Left hindlimb (tissue), 1 donor: ENCODE data around the gene TBC1D16.

ENCODE experiments used
- DNase-seq: peaks from one replicate; pipeline ENCODE4 v3.0.0-alpha.2; 2018

TBC1D16 gene

DNA sequence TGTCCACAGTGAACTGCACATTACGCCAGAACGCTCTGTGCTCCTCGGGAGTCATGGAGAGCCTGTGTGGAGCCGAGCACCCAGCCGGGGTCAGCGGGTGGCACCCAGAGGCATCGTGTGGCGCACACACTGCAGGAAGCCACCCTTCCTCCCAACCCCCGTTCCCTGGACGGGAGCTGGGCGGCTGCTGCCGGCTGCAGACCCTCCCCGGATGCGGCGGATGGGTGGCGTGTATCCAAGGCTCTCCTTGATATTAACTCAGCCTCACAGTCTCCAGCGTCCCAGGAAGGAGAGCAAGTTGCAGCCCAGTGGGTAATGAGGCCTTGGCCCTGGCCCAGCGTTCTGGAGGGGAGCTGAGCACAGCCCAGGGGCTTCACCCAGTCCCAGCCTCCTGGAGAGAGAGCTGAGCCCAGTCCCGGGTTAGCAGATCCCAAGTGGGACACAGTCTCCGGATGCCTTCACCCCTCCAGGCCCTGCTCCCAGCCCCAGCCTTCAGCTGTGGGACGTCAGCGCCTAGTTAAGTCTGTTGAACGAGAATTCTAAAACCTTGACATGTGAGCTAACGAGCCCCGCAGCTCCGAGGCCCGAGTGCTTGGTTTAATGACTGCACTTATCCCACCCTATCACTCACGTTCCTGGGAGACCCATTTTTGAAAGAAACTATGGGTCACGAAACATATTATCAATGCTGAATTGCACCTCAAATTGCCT lies 86.6 kb downstream of the TBC1D16 start:
- DNase-seq: peak; percentile 33

DNA sequence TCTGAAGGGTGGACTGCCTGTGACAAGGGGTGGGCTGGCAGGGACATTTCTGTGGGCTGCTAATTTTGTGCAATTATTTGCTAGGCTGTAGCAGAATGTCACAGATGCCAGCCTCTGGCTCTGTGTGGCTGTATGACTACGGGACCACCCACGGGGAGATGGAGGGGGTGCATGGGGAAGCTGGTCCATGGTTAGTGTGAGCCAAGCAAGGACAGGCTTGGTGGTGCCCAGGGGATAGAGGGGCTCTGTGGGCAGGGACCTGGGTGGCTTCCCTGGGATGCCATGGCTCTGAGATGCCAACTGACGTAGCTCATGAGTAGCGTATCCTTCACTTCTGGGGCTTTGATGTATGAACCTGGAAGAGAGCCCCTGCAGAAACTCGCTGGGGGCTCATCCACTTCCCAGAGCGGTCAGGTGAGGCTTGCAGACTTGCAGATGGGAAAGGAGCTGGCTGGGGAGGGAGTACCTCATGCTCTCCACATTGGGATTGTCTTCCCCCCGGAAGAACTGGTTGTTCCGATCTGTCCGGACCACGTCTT lies 87.2 kb downstream of the TBC1D16 start:
- no peak for DNase-seq

DNA sequence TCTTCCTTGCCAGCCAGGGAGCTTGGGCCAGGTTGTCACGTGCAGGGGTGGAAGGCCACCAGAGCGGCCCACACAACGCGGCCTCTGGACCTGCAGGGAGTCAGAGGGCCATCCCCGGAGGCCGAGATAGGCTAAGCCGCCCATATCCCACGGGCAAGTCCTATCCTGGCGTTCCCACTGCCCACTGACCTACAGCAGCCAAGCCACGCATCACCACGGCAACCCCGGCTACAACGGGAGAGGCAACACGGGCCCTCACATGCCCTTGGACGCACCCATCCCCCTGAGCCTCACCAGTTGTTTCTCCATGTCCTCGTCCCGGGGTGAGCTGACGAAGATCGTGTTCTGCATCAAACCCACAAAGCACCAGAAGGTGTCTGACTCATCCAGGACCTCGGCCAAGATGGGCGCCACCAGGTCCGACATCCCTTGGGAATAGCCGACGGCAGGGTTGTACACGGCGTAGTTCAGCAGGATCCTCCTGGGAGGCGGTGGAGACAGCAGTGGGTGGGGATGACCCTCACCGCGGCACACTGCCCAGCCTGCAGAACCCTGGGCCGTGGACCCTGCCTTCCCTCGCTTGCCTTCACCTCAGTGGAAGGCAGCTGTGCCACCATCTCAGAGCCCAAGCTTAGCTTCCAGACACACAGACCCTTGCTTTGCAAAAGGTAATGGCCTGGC lies 88.2 kb downstream of the TBC1D16 start:
- no peak for DNase-seq

DNA sequence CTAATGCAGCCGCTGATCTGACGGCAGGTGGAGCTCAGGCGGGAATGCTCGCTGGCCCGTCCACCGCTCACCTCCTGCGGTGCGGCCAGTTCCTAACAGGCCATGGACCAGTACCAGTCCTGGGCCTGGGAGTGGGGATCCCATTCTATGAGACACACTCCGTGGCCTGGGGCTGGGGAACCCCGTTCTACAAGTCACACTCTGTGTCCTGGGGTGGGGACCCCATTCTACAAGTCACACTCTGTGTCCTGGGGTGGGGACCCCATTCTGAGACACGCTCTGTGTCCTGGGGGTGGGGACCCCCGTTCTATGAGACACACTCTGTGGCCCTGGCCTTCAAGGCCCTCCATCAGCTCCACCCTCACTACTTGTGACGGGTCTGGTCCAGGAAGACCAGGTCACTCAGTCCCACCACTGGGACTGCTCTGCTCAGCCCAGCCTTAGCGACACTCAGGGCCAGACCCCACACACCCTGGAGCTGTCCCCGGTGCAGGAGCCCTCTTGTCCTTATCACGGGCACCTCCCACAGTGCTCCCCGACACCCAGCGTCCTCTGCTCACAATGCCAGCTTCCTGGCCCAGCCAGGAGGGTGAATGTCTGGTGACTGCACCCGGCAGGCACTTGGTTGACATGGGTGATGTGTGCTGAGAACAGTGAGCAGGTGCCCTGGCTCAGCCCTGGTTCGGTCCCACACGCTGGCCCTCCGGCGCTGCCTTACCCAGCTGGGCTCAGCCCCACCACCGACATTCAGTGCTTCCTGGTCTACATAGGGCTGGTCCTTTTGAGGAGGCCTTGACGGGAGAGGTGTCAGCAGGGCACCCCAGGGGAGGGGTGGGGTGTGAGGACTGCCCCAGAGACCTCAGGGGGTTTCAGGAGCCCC lies 89.1 kb downstream of the TBC1D16 start:
- no peak for DNase-seq

DNA sequence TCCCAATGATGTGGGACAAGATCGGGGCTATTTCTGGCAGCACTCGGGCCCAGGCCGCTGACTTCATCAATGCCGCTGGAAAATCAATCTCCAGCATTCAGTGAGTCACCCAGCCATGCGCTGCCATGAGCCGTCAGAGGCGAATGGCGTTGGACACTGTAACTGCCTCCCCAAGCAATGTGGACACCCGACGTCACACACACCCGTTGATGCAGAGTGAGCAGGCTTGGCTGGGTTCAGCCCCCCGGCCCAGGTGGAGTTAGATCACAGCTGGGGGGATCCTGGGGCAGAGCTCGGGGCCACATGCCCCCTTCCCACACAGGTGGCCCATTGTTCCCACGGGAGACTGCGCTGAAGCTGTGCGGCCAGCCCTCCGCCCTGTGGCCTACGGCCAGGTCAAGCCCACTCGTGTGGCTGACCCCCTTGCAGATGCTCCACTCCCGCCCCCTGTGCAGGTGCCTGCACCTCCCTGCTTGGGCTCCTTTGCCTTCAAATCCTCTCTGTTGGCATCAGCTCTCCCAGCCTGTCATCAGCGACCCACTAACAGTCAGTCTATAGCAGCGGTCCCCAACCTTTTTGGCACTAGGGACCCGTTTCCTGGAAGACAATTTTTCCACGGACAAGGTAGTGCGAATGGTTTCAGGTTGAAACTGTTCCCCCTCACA lies 89.9 kb downstream of the TBC1D16 start:
- DNase-seq: peak; percentile 25

DNA sequence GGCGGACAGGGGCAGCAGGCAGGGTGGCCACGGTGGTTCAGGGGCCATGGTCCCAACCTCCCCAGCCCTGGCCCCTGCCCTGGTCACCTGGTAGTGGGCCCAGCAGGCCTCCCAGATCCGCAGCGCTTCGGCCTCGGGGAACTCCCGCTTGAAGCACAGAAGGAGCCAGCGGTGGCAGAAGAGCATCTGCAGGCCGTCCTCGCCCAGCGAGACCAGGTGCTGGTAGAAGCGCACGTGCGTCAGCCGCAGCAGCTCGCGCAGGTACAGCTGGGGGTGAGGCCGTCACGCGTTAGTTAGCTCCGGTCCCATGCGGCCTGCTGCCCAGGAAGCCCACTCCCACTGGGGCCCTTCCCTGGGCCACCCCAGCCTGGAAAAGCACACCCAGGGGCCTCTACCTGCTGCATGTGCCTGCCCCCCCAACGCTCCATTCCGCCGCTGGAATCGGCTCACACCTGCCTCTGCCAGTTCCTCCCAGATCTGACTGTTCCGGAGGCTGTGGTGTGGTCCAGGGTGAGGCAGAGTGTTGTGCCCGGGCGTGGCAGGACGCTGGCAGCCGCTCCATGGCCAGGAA lies 90.8 kb downstream of the TBC1D16 start:
- peak; percentile 24 for DNase-seq

DNA sequence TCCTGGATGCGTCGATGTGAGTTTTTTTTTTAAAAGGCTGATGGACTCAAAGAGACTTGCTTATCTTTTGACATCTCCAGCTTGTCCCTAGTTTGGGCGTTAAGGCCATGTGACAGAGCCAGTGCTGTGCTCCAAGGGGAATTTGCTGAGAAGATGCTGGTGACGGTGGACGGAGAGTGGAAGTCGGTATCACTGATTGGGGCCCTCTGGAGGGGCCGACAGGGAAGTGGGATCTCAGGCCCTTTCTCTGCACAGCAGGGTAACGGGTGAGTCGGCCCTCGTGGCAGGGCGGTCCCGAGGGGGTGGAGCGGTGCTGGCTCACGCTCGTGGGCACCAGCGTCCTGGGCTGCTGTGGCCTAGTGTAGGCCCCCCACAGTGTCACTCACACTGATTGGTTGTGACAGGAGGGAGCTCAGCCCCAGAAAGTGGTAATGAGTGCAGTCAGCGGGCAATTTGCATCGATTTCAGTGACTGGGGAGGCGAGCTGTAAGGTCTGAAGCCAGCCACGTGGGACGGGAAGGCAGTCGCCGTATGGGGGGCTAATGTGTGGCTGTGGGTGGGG lies 91.3 kb downstream of the TBC1D16 start:
- DNase-seq: no peak

DNA sequence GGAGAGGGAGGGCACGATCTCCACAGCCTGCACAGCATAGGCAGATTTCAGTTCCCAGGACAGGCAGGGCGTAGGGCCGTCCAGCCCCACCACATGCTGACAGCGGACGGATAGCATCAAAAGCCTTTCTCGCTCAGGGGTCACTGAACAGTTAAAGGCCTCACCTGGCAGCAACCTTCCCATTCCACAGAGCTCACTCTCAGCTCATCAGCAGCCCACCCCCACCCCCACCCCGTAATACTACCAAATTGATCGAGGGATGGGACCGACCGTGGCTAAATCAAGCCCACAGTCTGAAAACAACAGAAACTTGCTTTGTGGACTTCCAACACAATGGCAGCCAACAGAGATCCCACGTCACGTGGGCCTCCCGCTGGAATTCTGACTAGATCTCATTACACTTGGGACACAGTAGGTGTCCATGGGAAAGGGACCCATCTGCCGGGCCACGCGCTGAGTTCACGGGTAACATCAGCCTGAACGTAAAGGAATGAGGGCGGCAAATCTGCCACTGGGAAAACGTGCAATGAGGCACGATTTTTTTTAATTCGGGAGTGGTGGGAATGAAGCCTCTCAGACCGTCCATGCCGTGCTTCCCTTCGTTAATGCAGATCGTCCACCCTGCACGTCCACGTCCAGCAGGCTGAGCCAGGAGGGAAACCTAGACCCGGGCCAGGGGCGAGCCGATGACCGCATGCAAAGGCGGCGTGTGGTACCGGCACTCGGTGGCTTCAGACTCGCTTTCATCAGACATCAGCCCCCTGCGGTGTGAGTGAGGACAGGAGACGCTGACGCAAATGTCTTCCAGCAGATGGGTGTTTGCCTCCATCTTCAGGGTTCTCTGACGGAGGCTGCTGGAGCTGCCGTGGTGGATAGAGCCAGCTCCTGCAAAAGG lies 92.1 kb downstream of the TBC1D16 start:
- DNase-seq: no peak

DNA sequence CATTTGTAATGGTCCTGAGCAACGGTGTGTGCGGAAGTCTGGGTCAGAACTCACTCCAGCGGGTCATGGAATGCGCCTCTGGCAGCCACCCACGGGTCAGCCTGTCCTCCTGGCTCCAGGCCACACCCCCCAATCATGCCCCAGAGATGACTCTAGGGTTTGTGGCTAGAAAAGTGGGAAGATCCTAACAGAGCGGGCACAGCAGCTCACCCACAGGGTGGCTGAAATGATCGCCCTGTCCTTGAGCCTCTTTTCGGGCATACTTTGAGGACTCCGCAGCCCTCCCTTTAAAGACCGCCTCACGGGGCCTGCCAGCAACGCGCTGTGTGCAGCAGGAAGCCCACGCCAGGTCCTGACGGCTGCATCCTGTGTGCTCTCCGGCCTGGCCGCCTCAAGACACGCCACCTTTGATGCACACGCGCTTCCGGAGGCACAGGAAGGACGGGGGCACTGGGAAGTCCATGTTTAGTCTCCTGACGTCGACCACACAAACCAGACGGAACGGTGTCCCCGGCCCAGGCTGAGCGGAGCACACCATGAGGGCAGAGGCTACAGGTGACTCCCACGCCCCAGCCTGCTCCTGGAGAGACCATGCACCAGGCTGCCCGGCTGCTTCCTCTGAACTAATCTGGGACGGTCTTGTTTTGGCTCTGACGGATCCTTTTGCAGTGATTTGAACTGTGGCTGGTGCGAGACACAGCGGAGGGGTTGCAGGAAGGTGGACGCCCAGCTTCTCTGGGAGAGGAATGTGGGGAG lies 92.9 kb downstream of the TBC1D16 start:
- DNase-seq: peak; percentile 39

DNA sequence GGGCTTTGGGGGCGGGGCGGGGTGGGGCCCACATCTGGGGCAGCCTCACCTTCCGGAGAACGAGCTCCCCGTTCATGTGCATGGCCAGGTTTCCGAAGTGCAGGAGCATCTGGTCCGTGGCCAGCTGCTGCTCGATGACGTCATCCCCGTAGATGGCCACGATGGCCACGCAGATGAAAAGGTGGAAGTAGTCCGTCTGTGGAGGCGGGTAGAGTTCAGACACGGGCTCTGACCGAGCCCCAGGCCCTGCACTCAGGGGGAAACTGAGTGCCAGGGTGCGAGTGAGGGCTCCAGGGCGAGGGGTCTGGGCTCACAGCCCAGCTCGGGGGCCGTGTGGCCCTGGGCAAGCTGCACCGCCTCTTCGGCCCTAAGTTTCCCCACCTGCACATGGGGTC lies 93.7 kb downstream of the TBC1D16 start:
- DNase-seq: peak; percentile 29

DNA sequence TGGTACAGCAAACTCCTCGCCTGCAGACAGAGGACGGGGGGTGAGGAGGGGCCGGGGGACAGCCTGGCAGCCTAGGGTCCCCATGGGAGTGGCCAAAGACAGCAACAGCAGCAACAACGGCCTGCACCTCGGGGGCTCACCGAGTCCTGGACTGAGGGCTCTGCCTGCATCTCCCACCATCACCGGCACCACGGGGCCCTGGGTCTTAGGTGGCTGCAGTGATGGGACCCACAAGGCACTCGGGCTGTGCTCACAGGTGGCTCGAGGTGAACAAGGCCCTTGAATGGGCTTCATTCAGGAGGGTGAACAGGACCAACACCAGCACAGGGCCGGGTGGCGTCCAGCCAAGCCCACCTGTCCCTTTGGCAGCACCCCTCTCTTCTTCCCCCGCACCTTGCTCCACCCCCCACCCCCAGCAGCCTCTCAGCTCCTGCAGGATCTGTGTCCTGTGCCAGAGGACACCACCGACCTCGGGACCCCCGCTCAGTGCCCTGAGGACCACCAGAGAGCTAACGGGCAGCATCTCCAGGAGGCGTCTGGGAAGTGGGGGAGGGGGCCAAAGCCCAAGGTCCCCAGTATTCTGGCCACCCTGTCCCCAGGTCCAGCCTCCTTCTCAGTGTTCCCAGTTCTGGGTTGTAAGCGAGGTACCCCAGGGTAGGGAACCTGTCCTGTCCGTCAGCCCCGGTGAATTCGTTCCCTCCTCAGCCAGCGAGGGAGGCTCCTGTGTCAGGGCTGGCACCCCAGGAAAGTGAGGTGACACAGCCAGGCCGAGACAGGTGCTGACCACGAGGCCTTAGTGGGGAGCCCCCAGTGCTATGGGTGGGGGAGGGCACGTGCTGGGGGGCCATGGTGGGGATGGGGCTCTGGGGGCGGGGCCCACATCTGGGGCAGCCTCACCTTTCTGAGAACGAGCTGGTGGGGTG lies 94.3 kb downstream of the TBC1D16 start:
- peak; percentile 33 for DNase-seq

DNA sequence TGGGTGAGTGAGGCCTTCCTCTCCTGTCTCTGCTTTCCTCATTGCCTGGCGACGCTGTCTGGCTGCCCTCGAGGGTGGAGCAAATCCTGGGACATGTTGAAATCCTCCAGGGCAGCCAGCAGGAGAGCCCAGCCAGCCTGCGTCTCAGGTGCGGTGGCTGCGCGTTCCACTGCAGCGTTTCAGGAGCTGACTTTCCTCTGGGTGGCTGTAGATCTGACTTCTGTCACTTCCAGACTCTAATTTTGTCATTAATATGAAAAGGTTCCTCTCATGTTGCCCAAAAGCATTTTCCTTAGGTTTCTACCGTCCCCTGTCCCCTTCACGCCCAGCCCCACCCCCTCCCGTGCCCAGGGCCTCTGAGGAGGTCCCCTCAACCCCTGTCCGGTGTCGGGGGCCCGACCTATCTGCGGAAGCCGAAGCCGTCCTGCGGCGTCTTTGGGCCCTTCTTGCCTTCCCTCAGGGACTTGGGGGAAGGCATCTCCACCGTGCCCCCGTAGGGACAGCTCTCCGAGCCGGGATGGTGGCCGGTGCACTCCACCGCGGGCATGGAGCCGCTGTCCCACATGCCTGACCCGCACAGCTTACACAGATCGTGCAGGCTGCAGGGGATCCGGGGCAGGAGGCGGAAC lies 95.1 kb downstream of the TBC1D16 start:
- DNase-seq: no peak

DNA sequence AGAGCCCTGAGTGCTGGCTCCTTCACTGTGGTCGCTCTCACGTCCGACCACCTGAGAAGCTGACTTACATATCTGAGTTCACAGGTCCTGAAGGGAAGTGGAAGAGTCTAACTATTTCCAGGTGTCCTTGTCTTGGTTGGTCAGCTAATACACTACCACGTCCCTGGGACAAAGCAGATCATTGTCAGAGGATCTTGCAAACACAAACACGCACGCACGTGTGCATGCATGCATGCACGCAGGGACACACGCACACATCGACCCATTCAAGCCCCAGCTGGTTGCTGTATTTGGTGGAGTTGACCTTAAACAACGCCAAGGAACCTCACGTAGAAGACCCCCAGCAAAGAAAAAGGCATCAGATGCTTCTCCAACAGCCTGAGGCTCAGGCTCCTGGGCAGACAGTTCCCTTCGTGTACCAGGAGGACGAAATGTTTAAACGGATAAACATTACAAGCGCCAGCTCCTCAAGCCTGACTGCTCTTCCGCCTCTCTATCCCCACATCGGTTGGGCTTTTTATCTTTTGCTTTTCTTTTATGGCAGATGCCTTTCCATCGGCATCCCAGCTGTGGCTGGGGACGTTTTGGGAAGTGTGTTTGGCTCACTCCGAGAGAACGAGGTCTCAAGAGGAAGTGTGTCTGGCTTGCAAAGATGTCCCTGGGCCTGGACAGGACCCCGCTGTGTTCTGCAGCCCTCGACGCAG lies 95.8 kb downstream of the TBC1D16 start:
- DNase-seq: peak; percentile 21

DNA sequence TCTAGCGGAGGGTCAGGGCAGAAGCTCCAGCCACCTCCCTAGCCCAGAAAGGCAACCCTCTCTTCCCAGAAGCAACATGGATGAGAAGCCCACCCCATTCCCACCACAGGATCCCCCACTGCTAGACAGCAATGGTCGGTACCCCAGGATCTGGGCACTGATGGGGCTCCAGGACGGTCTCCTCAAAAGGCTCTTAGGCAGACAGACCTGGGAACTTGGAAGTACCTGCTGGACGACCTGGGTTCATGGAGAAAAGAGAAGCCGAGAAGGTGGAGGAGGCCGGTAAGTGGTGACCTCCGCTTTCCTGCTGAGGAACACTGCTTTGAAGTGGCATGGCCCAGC lies 96.6 kb downstream of the TBC1D16 start:
- DNase-seq: peak; percentile 6

DNA sequence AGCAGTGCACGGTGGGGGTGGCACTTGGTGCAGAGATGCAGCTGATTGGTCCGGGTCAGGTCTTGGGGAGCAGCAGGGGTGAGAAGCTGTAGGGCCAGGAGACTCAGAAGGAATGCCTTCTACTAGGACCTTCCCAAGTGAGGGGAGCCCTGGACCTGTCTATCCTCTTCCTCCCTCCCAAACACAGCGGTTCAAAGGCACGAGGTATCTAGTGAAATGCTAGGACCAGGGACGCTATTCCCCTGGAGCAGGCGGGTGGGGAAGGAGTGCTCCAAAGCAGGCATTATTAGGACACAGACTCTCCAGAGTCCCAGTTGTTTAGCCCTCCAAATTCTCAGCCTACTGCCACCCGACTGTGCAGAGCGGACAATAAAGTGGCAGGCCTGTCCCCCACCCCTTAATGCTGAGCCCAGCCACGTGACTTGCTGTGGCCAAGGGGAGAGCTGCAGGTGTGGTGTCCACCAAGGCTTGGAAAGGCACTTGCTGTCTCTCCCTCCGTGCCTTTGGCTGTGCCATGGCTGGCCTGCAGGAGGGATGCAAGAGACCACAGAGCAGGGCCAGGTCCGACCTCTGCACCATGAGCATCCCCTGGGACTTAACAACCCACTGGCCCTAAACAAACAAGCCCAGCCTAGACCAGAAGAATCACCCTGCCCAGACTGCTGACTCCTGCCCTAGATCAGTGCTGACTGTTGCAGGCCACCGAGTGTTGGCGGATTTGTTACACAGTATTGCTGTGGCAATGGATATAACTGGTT lies 97.2 kb downstream of the TBC1D16 start:
- DNase-seq: peak; percentile 32

DNA sequence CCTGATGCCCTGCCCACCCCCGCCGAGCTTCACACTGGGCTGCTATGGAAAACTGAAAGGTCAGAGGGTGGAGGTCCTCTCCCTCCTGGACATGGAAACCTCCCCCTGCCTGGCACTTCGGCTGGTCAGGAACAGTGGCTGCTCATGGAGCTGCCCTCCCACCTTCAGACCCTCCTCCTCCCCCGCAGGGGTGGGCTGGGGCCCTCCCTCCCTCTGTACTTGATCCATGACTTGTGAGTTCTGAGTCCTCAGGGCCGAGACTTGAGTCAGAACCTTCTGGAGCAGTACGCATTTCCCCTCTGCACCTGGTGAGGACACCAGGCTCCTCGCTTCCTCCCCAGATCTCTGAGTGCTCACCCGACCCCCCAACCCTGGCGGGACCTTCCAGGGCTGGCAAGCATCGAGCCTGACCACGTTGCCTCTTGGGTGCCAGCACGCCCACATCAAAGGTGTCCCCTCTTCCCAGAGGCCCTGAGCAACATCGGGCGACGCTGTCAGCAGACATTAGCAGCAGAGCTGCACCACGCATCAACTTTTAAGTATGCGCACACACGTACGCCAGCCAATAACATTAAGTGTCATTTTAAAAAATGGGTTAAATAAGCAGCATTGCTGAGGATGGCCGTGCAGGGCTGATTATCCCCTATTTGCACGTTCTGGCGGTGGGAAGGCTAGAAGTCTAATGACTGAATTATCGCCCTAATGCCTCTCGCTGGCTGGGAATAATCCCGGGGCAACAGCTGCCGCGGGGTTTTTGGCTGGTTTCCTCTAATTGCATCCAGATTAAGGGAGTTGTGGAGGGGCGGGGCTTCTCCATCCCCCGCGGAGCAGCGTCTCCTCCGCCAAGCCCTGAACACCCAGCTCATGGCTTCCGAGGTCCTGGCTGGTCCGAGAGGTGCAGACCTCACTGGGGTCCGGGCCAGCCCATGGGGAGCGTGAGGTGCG lies 98.0 kb downstream of the TBC1D16 start:
- no peak for DNase-seq
